ENCODE data around the gene TNIK.
"Not testable (repeated sequence)": the region's sequence is repeated elsewhere in the genome, so short reads cannot be mapped to it uniquely, and the experiment has no call there.

TNIK gene

GRCh38 chr3:171422855-171423254 is 37.4 kb downstream of the TNIK start:
- H3K27ac Mint-ChIP-seq, H3K4me3 Mint-ChIP-seq, H3K27me3 Mint-ChIP-seq, H3K9me3 Mint-ChIP-seq: not testable (repeated sequence)
- Mint-ChIP-seq H3K4me1 (peaks cover 44% of the 10 kb centered on the region), H3K36me3 (peaks cover 11% of the 10 kb centered on the region)

- H3K27ac Mint-ChIP-seq: no peak overlapping the region
- no peaks in the 10 kb centered on the region for H3K9me3 Mint-ChIP-seq
- H3K36me3 Mint-ChIP-seq: peaks cover 9% of the 10 kb centered on the region
- no peaks in the 10 kb centered on the region for H3K27me3 Mint-ChIP-seq
- peaks cover 61% of the 10 kb centered on the region for H3K4me1 Mint-ChIP-seq
- no peak overlapping the region for H3K4me3 Mint-ChIP-seq
Observed at GRCh38 chr3:171420667-171421066, 39.5 kb downstream of the TNIK start.

- H3K9me3 Mint-ChIP-seq: no peaks in the 10 kb centered on the region
- peaks cover 72% of the 10 kb centered on the region for H3K4me1 Mint-ChIP-seq
- no peak overlapping the region for H3K27ac Mint-ChIP-seq
- H3K36me3 Mint-ChIP-seq: peaks cover 8% of the 10 kb centered on the region
- no peak overlapping the region for H3K4me3 Mint-ChIP-seq
- no peaks in the 10 kb centered on the region for H3K27me3 Mint-ChIP-seq
Observed at GRCh38 chr3:171419457-171419856, 40.7 kb downstream of the TNIK start.

GRCh38 chr3:171417813-171418212 is 42.4 kb downstream of the TNIK start:
- Mint-ChIP-seq H3K4me3 (no peak overlapping the region), H3K36me3 (peaks cover 4% of the 10 kb centered on the region), H3K27ac (no peak overlapping the region), H3K9me3 (no peaks in the 10 kb centered on the region), H3K4me1 (peaks cover 76% of the 10 kb centered on the region), H3K27me3 (no peaks in the 10 kb centered on the region)

GRCh38 chr3:171417137-171417536 is 43.1 kb downstream of the TNIK start:
- peaks cover 77% of the 10 kb centered on the region for H3K4me1 Mint-ChIP-seq
- no peaks in the 10 kb centered on the region for H3K9me3 Mint-ChIP-seq
- H3K27ac Mint-ChIP-seq: no peak overlapping the region
- H3K4me3 Mint-ChIP-seq: no peak overlapping the region
- H3K36me3 Mint-ChIP-seq: peaks cover 4% of the 10 kb centered on the region
- no peaks in the 10 kb centered on the region for H3K27me3 Mint-ChIP-seq

- Mint-ChIP-seq H3K27me3 (no peaks in the 10 kb centered on the region), H3K27ac (no peak overlapping the region), H3K4me3 (no peak overlapping the region), H3K4me1 (peaks cover 81% of the 10 kb centered on the region), H3K9me3 (no peaks in the 10 kb centered on the region), H3K36me3 (peaks cover 4% of the 10 kb centered on the region)
Observed at GRCh38 chr3:171416666-171417065, 43.5 kb downstream of the TNIK start.

- Mint-ChIP-seq H3K4me1 (peaks cover 78% of the 10 kb centered on the region), H3K27ac (no peak overlapping the region), H3K36me3 (peaks cover 4% of the 10 kb centered on the region), H3K27me3 (no peaks in the 10 kb centered on the region), H3K9me3 (no peaks in the 10 kb centered on the region), H3K4me3 (no peak overlapping the region)
Observed at GRCh38 chr3:171416061-171416460, 44.1 kb downstream of the TNIK start.

- Mint-ChIP-seq H3K27ac (no peak overlapping the region), H3K4me3 (no peak overlapping the region), H3K9me3 (no peaks in the 10 kb centered on the region), H3K27me3 (no peaks in the 10 kb centered on the region), H3K4me1 (peaks cover 71% of the 10 kb centered on the region), H3K36me3 (peaks cover 4% of the 10 kb centered on the region)
Observed at GRCh38 chr3:171415070-171415469, 45.1 kb downstream of the TNIK start.

- no peak overlapping the region for H3K4me3 Mint-ChIP-seq
- peaks cover 3% of the 10 kb centered on the region for H3K36me3 Mint-ChIP-seq
- H3K9me3 Mint-ChIP-seq: no peaks in the 10 kb centered on the region
- no peak overlapping the region for H3K27ac Mint-ChIP-seq
- peaks cover 78% of the 10 kb centered on the region for H3K4me1 Mint-ChIP-seq
- no peaks in the 10 kb centered on the region for H3K27me3 Mint-ChIP-seq
Observed at GRCh38 chr3:171412473-171412872, 47.7 kb downstream of the TNIK start.

GRCh38 chr3:171412054-171412453 is 48.2 kb downstream of the TNIK start:
- peaks cover 3% of the 10 kb centered on the region for H3K36me3 Mint-ChIP-seq
- H3K27me3 Mint-ChIP-seq: no peaks in the 10 kb centered on the region
- H3K4me1 Mint-ChIP-seq: peaks cover 78% of the 10 kb centered on the region
- no peak overlapping the region for H3K4me3 Mint-ChIP-seq
- H3K9me3 Mint-ChIP-seq: no peaks in the 10 kb centered on the region
- peak overlapping the region; percentile 79 for H3K27ac Mint-ChIP-seq

GRCh38 chr3:171410186-171410585 is 50.0 kb downstream of the TNIK start:
- no peak overlapping the region for H3K4me3 Mint-ChIP-seq
- no peaks in the 10 kb centered on the region for H3K27me3 Mint-ChIP-seq
- H3K27ac Mint-ChIP-seq: no peak overlapping the region
- H3K9me3 Mint-ChIP-seq: no peaks in the 10 kb centered on the region
- peaks cover 8% of the 10 kb centered on the region for H3K36me3 Mint-ChIP-seq
- H3K4me1 Mint-ChIP-seq: peaks cover 83% of the 10 kb centered on the region

- Mint-ChIP-seq H3K4me1 (peaks cover 84% of the 10 kb centered on the region), H3K27ac (peak overlapping the region; percentile 57)
Observed at GRCh38 chr3:171407759-171408158, 52.4 kb downstream of the TNIK start.

GRCh38 chr3:171404376-171404967 is 55.7 kb downstream of the TNIK start:
- Mint-ChIP-seq H3K27ac (no peak overlapping the region), H3K36me3 (peaks cover 12% of the 10 kb centered on the region), H3K4me1 (peaks cover 90% of the 10 kb centered on the region), H3K9me3 (no peaks in the 10 kb centered on the region), H3K27me3 (no peaks in the 10 kb centered on the region), H3K4me3 (no peak overlapping the region)

More at GRCh38 chr3:171407759-171408158, 52.4 kb downstream of the TNIK start:
- Mint-ChIP-seq H3K4me3 (peak overlapping the region; percentile 0), H3K9me3 (no peaks in the 10 kb centered on the region), H3K36me3 (peaks cover 8% of the 10 kb centered on the region), H3K27me3 (no peaks in the 10 kb centered on the region)

- H3K27me3 Mint-ChIP-seq: no peaks in the 10 kb centered on the region
- no peaks in the 10 kb centered on the region for H3K9me3 Mint-ChIP-seq
- H3K4me3 Mint-ChIP-seq: no peak overlapping the region
- H3K27ac Mint-ChIP-seq: no peak overlapping the region
- peaks cover 86% of the 10 kb centered on the region for H3K4me1 Mint-ChIP-seq
- H3K36me3 Mint-ChIP-seq: peaks cover 11% of the 10 kb centered on the region
Observed at GRCh38 chr3:171402281-171402680, 57.9 kb downstream of the TNIK start.

- Mint-ChIP-seq H3K27ac (peak overlapping the region; percentile 8), H3K27me3 (no peaks in the 10 kb centered on the region), H3K4me1 (peaks cover 86% of the 10 kb centered on the region)
Observed at GRCh38 chr3:171401432-171401831, 58.8 kb downstream of the TNIK start.

GRCh38 chr3:171399842-171400241 is 60.4 kb downstream of the TNIK start:
- Mint-ChIP-seq H3K36me3 (peaks cover 10% of the 10 kb centered on the region), H3K27ac (no peak overlapping the region), H3K4me1 (peaks cover 85% of the 10 kb centered on the region), H3K4me3 (no peak overlapping the region), H3K9me3 (no peaks in the 10 kb centered on the region), H3K27me3 (no peaks in the 10 kb centered on the region)

More at GRCh38 chr3:171401432-171401831, 58.8 kb downstream of the TNIK start:
- Mint-ChIP-seq H3K9me3 (no peaks in the 10 kb centered on the region), H3K36me3 (peaks cover 7% of the 10 kb centered on the region), H3K4me3 (no peak overlapping the region)

- Mint-ChIP-seq H3K4me1 (peaks cover 83% of the 10 kb centered on the region), H3K4me3 (no peak overlapping the region), H3K9me3 (no peaks in the 10 kb centered on the region), H3K27ac (no peak overlapping the region), H3K27me3 (no peaks in the 10 kb centered on the region), H3K36me3 (peaks cover 17% of the 10 kb centered on the region)
Observed at GRCh38 chr3:171398343-171398742, 61.9 kb downstream of the TNIK start.

Measured in activated naive CD4-positive, alpha-beta T cell treated with anti-CD3 and anti-CD28 coated beads, Interleukin-2, amount 50 U/mL, for 24 hours (primary cell).